ENCODE measurements around the gene CCDC136.

CCDC136 gene

GRCh38 chr7:128815289-128815942 is 23.6 kb downstream of the CCDC136 start:
- H3K4me1 Mint-ChIP-seq = no peaks in the 10 kb centered on the region
- no peaks in the 10 kb centered on the region for H3K27me3 Mint-ChIP-seq
- no peaks in the 10 kb centered on the region for H3K9me3 Mint-ChIP-seq
- DNase-seq (ENCODE audit: low spot score in 2 of 2) = no peak
- ATAC-seq (replicated peaks; ENCODE audit: extremely low read depth, poor library complexity, severe bottlenecking) = no peak
- H3K4me3 Mint-ChIP-seq = no peak overlapping the region
- H3K36me3 Mint-ChIP-seq (ENCODE audit: insufficient read depth) = no peaks in the 10 kb centered on the region
- no peak overlapping the region for H3K27ac Mint-ChIP-seq (ENCODE audit: low read depth)

- ATAC-seq (replicated peaks; ENCODE audit: extremely low read depth, poor library complexity, severe bottlenecking) = no peak
- Mint-ChIP-seq H3K4me3 (no peak overlapping the region), H3K4me1 (no peaks in the 10 kb centered on the region), H3K36me3 (ENCODE audit: insufficient read depth) (no peaks in the 10 kb centered on the region), H3K27me3 (no peaks in the 10 kb centered on the region), H3K27ac (ENCODE audit: low read depth) (no peak overlapping the region), H3K9me3 (no peaks in the 10 kb centered on the region)
- no peak for DNase-seq (ENCODE audit: low spot score in 2 of 2)
Observed at GRCh38 chr7:128818694-128819093, 26.9 kb downstream of the CCDC136 start.

GRCh38 chr7:128821724-128822123 is 30.0 kb downstream of the CCDC136 start:
- no peaks in the 10 kb centered on the region for H3K36me3 Mint-ChIP-seq (ENCODE audit: insufficient read depth)
- no peak for DNase-seq (ENCODE audit: low spot score in 2 of 2)
- no peaks in the 10 kb centered on the region for H3K27me3 Mint-ChIP-seq
- H3K9me3 Mint-ChIP-seq = no peaks in the 10 kb centered on the region
- H3K27ac Mint-ChIP-seq (ENCODE audit: low read depth) = no peak overlapping the region
- ATAC-seq (replicated peaks; ENCODE audit: extremely low read depth, poor library complexity, severe bottlenecking) = no peak
- no peaks in the 10 kb centered on the region for H3K4me1 Mint-ChIP-seq
- H3K4me3 Mint-ChIP-seq = no peak overlapping the region

- H3K4me3 Mint-ChIP-seq = no peak overlapping the region
- DNase-seq (ENCODE audit: low spot score in 2 of 2) (no peak), ATAC-seq (replicated peaks; ENCODE audit: extremely low read depth, poor library complexity, severe bottlenecking) (no peak)
- peaks cover 7% of the 10 kb centered on the region for H3K4me1 Mint-ChIP-seq
- no peaks in the 10 kb centered on the region for H3K9me3 Mint-ChIP-seq
- no peak overlapping the region for H3K27ac Mint-ChIP-seq (ENCODE audit: low read depth)
- peaks cover 46% of the 10 kb centered on the region for H3K27me3 Mint-ChIP-seq
- H3K36me3 Mint-ChIP-seq (ENCODE audit: insufficient read depth) = peaks cover 2% of the 10 kb centered on the region
Observed at GRCh38 chr7:128826512-128826911, 34.7 kb downstream of the CCDC136 start.

GRCh38 chr7:128826916-128827247 is 35.1 kb downstream of the CCDC136 start:
- Mint-ChIP-seq H3K4me1 (peaks cover 7% of the 10 kb centered on the region), H3K27me3 (peaks cover 49% of the 10 kb centered on the region), H3K36me3 (ENCODE audit: insufficient read depth) (peaks cover 2% of the 10 kb centered on the region), H3K4me3 (no peak overlapping the region), H3K27ac (ENCODE audit: low read depth) (no peak overlapping the region), H3K9me3 (no peaks in the 10 kb centered on the region)
- DNase-seq (ENCODE audit: low spot score in 2 of 2) (no peak), ATAC-seq (replicated peaks; ENCODE audit: extremely low read depth, poor library complexity, severe bottlenecking) (no peak)

- no peaks in the 10 kb centered on the region for H3K9me3 Mint-ChIP-seq
- H3K27me3 Mint-ChIP-seq = peaks cover 54% of the 10 kb centered on the region
Observed at GRCh38 chr7:128827248-128827958, 35.6 kb downstream of the CCDC136 start.

GRCh38 chr7:128827971-128828711 is 36.4 kb downstream of the CCDC136 start:
- H3K27ac Mint-ChIP-seq (ENCODE audit: low read depth) = no peak overlapping the region
- DNase-seq (ENCODE audit: low spot score in 2 of 2) = no peak
- H3K27me3 Mint-ChIP-seq = peaks cover 58% of the 10 kb centered on the region
- peaks cover 2% of the 10 kb centered on the region for H3K36me3 Mint-ChIP-seq (ENCODE audit: insufficient read depth)
- peaks cover 7% of the 10 kb centered on the region for H3K4me1 Mint-ChIP-seq
- H3K4me3 Mint-ChIP-seq = no peak overlapping the region
- ATAC-seq (replicated peaks; ENCODE audit: extremely low read depth, poor library complexity, severe bottlenecking) = no peak
- H3K9me3 Mint-ChIP-seq = no peaks in the 10 kb centered on the region

More at GRCh38 chr7:128827248-128827958, 35.6 kb downstream of the CCDC136 start:
- peaks cover 7% of the 10 kb centered on the region for H3K4me1 Mint-ChIP-seq
- H3K27ac Mint-ChIP-seq (ENCODE audit: low read depth) = no peak overlapping the region
- H3K4me3 Mint-ChIP-seq = no peak overlapping the region
- peaks cover 2% of the 10 kb centered on the region for H3K36me3 Mint-ChIP-seq (ENCODE audit: insufficient read depth)
- DNase-seq (ENCODE audit: low spot score in 2 of 2) (no peak), ATAC-seq (replicated peaks; ENCODE audit: extremely low read depth, poor library complexity, severe bottlenecking) (no peak)

DNA sequence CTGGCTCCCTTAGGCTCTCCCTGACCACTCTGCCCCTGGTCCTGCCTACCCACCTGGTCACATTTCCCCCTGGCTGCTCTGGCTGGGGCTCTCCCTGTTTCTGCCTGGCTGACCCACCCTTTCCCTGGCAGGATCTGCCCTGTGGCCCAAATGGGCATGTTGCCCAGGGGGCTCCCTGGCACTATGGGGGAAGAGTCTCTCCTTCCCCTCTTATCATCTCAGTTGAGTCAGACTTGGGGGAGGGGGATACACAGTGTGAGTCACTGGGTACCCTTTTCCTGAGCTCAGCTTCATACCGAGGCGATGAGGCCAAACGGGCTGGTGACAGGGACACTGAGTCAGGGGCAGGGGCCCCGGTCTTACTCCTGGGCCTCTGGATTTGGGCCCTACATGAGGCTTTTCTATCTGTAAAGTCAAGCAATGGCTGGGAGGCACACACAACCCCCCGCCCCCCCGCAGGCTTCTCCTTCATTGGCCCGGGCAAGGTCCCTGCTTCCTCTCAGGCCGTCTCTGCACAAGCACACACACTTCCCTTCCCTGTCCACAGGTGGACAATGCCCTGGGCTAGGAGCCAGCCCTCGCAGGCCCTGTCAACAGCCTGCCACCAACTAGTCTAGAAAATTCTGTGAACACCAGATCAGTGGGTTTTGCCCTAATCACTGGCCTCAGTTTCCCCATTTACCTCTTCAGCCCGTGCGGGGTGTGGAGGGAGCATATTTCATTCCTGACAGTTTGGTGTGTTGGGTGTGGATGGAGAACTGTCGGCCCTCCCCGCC is 37.8 kb downstream of the CCDC136 start:
- Mint-ChIP-seq H3K27me3 (peaks cover 58% of the 10 kb centered on the region), H3K27ac (ENCODE audit: low read depth) (no peak overlapping the region), H3K9me3 (no peaks in the 10 kb centered on the region), H3K4me1 (peaks cover 7% of the 10 kb centered on the region), H3K36me3 (ENCODE audit: insufficient read depth) (peaks cover 2% of the 10 kb centered on the region), H3K4me3 (peak overlapping the region; percentile 75)
- no peak for ATAC-seq (replicated peaks; ENCODE audit: extremely low read depth, poor library complexity, severe bottlenecking)
- DNase-seq (ENCODE audit: low spot score in 2 of 2) = no peak

GRCh38 chr7:128830231-128831177 is 38.7 kb downstream of the CCDC136 start, which contains the start of gene FLNC:
Gene FLNC (plus strand): TSS chr7:128830406. CDS start chr7:128830638, 232 bp downstream.
- peaks cover 7% of the 10 kb centered on the region for H3K4me1 Mint-ChIP-seq
- peaks cover 58% of the 10 kb centered on the region for H3K27me3 Mint-ChIP-seq
- DNase-seq (ENCODE audit: low spot score in 2 of 2) (no peak), ATAC-seq (replicated peaks; ENCODE audit: extremely low read depth, poor library complexity, severe bottlenecking) (peak; percentile 50)
- H3K4me3 Mint-ChIP-seq = peak within 1 kb of the TSS; percentile 75
- H3K36me3 Mint-ChIP-seq (ENCODE audit: insufficient read depth) = peaks cover 2% of the 10 kb centered on the region
- H3K9me3 Mint-ChIP-seq = no peaks in the 10 kb centered on the region
- H3K27ac Mint-ChIP-seq (ENCODE audit: low read depth) = no peak within 1 kb of the TSS

- ATAC-seq (replicated peaks; ENCODE audit: extremely low read depth, poor library complexity, severe bottlenecking) = peak; percentile 22
- Mint-ChIP-seq H3K36me3 (ENCODE audit: insufficient read depth) (peaks cover 2% of the 10 kb centered on the region), H3K27me3 (peaks cover 58% of the 10 kb centered on the region), H3K4me1 (peaks cover 7% of the 10 kb centered on the region), H3K4me3 (peak overlapping the region; percentile 75), H3K9me3 (no peaks in the 10 kb centered on the region), H3K27ac (ENCODE audit: low read depth) (no peak overlapping the region)
- no peak for DNase-seq (ENCODE audit: low spot score in 2 of 2)
Observed at GRCh38 chr7:128831178-128831993, 39.6 kb downstream of the CCDC136 start.

All from central memory CD8-positive, alpha-beta T cell (primary cell).